ENCODE results near the gene PTS. TPM values are rescaled to one million over a fixed set of nuclear protein-coding genes. Genes with fewer than 3 reads are reported as not detected.

PTS gene
- total RNA-seq, 4 donors from 2014 or later = 27.2 to 48.0 (median 39.3) TPM

DNA sequence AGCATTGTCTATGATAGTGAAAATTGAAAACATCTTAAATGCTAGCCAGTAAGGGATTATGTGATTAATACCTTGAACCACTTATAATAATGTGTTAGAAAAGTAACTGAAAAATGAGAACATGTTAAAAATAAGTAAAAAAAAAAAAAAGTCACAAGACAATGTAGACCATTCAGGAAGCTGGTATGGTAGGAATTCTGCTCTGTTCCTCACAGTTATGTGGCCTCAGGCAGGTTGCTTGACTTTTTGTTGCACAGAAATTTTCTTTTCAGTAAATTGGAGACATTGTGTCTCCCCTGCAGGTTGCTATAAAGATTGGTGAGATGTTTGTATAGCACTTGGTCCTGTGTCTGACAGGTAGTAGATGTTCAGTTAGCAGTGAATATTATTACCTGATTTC is 51.7 kb downstream of the PTS start:
- no peaks in the 10 kb centered on the region for H3K27me3 ChIP-seq
- H3K4me1 ChIP-seq = peaks cover 0 to 4% of the 10 kb centered on the region in 2 donors
- no peak for DNase-seq
- intact Hi-C loops (cut with DNase I) = no loop called here
- no peaks in the 10 kb centered on the region for H3K9me3 ChIP-seq
- TF ChIP-seq, protein P1, sequence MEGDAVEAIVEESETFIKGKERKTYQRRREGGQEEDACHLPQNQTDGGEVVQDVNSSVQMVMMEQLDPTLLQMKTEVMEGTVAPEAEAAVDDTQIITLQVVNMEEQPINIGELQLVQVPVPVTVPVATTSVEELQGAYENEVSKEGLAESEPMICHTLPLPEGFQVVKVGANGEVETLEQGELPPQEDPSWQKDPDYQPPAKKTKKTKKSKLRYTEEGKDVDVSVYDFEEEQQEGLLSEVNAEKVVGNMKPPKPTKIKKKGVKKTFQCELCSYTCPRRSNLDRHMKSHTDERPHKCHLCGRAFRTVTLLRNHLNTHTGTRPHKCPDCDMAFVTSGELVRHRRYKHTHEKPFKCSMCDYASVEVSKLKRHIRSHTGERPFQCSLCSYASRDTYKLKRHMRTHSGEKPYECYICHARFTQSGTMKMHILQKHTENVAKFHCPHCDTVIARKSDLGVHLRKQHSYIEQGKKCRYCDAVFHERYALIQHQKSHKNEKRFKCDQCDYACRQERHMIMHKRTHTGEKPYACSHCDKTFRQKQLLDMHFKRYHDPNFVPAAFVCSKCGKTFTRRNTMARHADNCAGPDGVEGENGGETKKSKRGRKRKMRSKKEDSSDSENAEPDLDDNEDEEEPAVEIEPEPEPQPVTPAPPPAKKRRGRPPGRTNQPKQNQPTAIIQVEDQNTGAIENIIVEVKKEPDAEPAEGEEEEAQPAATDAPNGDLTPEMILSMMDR (IDR thresholded peaks at IDR 0.05) = no peak
- TF ChIP-seq POLR2A (IDR thresholded peaks at IDR 0.05) = no peak
- no peak overlapping the region for H3K4me3 ChIP-seq (replicated peaks in 1 of 3)
- H3K27ac ChIP-seq = no peak overlapping the region
- H3K36me3 ChIP-seq = no peaks in the 10 kb centered on the region

DNA sequence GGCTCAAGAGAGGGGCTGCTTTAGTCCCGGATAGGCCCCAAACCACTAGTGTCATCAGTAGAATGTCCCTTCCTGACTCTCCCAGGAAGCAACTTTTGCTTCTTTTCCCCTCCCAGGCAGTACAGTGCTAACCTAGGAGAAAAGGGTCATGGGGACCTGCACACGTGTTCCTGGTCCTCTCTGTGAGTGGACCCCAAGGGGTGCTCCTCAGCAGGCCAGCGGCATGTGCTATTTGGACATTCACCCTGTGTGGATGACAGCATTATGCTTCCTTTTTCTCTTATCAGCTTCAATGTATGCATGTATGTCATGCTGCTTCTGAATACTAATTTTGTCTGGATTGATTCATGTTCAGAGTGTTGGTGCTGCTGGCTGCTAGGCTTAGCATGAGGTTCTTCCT is 52.6 kb downstream of the PTS start:
- WGBS, 2 donors = 80 to 81% methylated on average over 3 of the region's 3 CpGs
- H3K4me3 ChIP-seq (replicated peaks in 1 of 3) = no peak overlapping the region
- no peaks in the 10 kb centered on the region for H3K9me3 ChIP-seq
- no peak for TF ChIP-seq POLR2A (IDR thresholded peaks at IDR 0.05)
- TF ChIP-seq, protein P1 (IDR thresholded peaks at IDR 0.05) = no peak
- no peak for DNase-seq
- H3K27ac ChIP-seq = no peak overlapping the region
- H3K27me3 ChIP-seq = no peaks in the 10 kb centered on the region
- H3K36me3 ChIP-seq = no peaks in the 10 kb centered on the region
- H3K4me1 ChIP-seq = peaks cover 0 to 4% of the 10 kb centered on the region in 2 donors
- intact Hi-C loops (cut with DNase I) = no loop called here

DNA sequence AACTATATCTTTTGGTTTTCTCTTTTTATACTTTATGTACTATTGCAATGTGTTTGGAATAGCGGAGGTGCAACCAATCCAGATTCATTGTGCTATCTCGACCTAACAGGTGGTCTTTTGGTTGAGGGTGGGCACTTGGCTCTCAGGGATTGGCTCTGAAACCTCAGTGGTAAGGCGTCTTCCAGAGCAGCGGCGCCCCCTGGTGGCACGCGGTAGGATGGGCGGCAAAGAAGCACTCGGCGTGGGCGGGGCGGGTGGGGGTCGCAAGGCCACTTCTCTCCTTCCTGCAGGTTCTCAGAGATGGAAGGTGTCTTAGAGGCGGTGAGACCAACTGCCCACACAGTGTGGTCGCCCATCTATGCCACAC is 53.7 kb downstream of the PTS start:
- TF ChIP-seq, protein P1 (IDR thresholded peaks at IDR 0.05) = peak; percentile 39 to 96 (median 68)
- no peak for TF ChIP-seq POLR2A (IDR thresholded peaks at IDR 0.05)
- H3K4me3 ChIP-seq (replicated peaks in 1 of 3) = peak overlapping the region in 1 of 3 donors; percentile 30
- 3% methylated on average over 4 to 10 of the region's 15 CpGs for WGBS, 2 donors
- peak overlapping the region in 1 of 3 donors; percentile 30 for H3K27ac ChIP-seq
- H3K27me3 ChIP-seq = no peaks in the 10 kb centered on the region
- peaks cover 0 to 4% of the 10 kb centered on the region in 2 donors for H3K4me1 ChIP-seq
- DNase-seq = peak; percentile 59 to 66
- no peaks in the 10 kb centered on the region for H3K36me3 ChIP-seq
- no peaks in the 10 kb centered on the region for H3K9me3 ChIP-seq
- intact Hi-C loops (cut with DNase I) = loop anchor here (2.0 to 5.0 kb wide), 2 partner anchors 59 to 168 kb away; no protein-coding TSS in a partner anchor

DNA sequence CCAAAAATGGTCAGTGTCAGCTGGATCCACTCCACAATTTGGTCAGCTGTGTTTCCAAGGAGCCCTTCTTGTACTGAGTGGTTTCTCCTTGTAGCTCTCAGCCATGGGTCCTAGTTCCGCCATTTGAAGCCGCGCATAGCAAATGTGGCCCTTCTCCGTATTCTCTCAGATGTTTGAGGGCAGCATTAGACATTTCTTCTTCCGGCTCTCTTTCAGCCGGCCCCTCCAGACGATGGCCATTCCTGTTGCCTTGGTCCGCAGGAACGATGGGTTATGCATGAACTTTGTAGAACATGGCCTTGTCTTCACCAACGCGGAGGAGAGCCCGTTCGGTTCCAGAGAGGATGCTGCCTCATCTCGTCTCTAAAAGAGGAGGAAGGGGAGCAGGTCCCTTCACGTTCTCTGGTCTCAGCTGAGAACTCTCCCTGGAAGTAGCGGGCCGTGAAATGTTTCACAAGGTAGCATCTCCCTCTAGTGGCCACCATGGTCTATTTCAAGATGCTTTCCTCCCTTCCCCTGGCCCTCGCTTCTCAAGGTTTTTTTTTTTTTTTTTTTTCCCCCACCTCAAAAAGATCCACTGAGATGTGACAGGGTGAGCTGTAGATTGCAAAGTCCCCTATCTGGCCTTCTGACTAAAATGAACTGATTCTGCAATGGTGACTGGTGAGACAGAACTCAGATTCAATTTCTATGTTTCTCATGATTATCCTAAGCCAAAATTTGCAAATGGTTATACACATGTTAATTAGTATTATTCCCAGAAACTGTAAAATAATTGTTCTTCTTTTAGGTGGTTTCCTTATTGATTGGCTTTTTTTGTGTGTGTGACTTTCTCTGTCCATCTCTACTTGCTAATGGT is 54.3 kb downstream of the PTS start:
- intact Hi-C loops (cut with DNase I) = loop anchor here (2.0 to 5.0 kb wide), 2 partner anchors 60 to 168 kb away; no protein-coding TSS in a partner anchor
- no peaks in the 10 kb centered on the region for H3K27me3 ChIP-seq
- no peak for TF ChIP-seq POLR2A (IDR thresholded peaks at IDR 0.05)
- TF ChIP-seq, protein P1 (IDR thresholded peaks at IDR 0.05) = peak; percentile 34 to 82 (median 60)
- WGBS, 2 donors = 2 to 4% methylated on average over 18 of the region's 18 CpGs
- peak overlapping the region in 1 of 3 donors; percentile 30 for H3K4me3 ChIP-seq (replicated peaks in 1 of 3)
- no peaks in the 10 kb centered on the region for H3K9me3 ChIP-seq
- peak overlapping the region in 2 of 3 donors; percentile 30 to 40 for H3K27ac ChIP-seq
- H3K4me1 ChIP-seq = peaks cover 0 to 4% of the 10 kb centered on the region in 2 donors
- DNase-seq = peak; percentile 60 to 66
- H3K36me3 ChIP-seq = no peaks in the 10 kb centered on the region

DNA sequence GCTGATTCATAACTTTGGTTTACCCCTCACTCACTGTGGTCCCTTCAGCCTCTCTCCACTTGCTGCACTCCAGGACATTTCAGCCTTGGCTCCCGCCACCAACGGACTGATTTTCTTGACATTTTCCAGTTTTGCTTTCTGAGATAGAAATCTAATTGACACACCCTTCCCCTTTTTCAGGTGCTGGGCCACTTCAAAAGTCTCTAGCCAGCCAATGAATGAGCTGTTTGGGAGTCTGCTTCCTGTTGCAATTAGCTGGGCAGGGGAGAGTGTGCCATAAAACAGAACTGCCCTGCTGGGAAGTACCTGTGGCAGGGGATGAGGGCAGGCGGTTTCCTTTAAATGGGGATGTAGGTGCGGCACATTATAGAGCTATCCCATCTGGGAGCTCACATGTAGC is 55.5 kb downstream of the PTS start:
- Histone ChIP-seq H3K4me3 (replicated peaks in 1 of 3) (no peak overlapping the region), H3K36me3 (no peaks in the 10 kb centered on the region), H3K9me3 (no peaks in the 10 kb centered on the region), H3K27ac (no peak overlapping the region), H3K4me1 (peaks cover 0 to 4% of the 10 kb centered on the region in 2 donors), H3K27me3 (no peaks in the 10 kb centered on the region)
- TF ChIP-seq, protein P1 (IDR thresholded peaks at IDR 0.05) = no peak
- TF ChIP-seq POLR2A (IDR thresholded peaks at IDR 0.05) = no peak
- 81 to 89% methylated on average over 4 of the region's 4 CpGs for WGBS, 2 donors
- intact Hi-C loops (cut with DNase I) = loop anchor here (2.0 to 5.0 kb wide), 2 partner anchors 61 to 169 kb away; no protein-coding TSS in a partner anchor
- no peak for DNase-seq

Measured in thyroid gland (tissue), 4 donors.